H54 (cell line): ENCODE measurements around the gene ADAMTSL2.

Source experiments
- DNase-seq: peaks from one replicate; pipeline ENCODE4 v3.0.0; 2011; ENCODE audit warnings: low spot score, mixed read lengths; ENCODE audit not compliant: insufficient read length
- FAIRE-seq: peaks from 3 replicates; lab custom pipeline; 2011; peaks lifted over from hg19 to GRCh38; lab: Jason Lieb, UNC
- POLR2A ChIP-seq: IDR thresholded peaks from 2 replicates; pipeline ENCODE4 v1.6.1; 2011; ENCODE audit warnings: low read depth, mild to moderate bottlenecking, low read length

The ADAMTSL2 gene

DNA sequence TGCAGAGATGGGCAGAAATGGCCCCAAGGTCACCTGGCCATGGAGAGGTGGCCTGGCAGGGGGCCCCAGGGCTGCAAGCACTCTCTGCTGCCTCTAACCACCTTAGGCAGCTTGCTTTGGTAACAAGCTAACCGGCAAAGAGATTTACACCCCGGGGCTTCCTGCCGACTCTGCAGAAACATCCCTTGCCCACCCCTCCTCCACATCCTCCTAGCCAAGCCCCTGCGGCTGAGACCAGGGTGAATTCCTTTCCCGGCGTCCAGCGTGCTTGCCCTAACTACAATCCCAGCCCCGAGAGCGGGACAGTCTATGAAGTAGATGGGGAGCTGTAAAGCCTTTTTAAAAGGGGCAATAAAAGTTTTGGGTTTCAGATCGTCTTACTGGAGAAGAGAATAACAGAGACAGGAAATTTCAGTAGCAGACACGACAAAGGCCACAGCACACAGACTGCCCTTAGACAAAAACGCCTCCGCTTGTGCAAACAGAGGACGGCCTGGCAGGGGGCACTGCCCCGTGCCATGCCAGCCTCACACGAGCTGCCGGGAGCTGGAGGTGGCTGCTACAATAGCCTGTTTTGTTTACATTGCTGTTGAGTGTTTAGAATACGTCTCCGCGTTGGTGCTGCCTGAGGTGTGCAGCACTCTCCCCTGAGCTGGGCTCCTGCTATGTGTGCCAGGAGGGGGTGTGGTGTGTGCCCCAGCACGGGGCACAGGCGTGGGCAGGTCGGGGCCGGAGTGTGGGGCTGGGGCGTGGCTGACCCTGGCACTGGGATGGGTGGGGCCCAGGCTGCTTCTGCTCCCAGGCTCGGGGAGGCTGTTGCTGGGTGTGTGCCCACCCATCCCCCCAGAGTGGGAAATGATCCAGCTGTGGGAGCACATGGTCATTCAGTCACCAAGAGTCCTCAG lies 25.1 kb upstream of the ADAMTSL2 start:
- FAIRE-seq = no peak
- no peak for DNase-seq

DNA sequence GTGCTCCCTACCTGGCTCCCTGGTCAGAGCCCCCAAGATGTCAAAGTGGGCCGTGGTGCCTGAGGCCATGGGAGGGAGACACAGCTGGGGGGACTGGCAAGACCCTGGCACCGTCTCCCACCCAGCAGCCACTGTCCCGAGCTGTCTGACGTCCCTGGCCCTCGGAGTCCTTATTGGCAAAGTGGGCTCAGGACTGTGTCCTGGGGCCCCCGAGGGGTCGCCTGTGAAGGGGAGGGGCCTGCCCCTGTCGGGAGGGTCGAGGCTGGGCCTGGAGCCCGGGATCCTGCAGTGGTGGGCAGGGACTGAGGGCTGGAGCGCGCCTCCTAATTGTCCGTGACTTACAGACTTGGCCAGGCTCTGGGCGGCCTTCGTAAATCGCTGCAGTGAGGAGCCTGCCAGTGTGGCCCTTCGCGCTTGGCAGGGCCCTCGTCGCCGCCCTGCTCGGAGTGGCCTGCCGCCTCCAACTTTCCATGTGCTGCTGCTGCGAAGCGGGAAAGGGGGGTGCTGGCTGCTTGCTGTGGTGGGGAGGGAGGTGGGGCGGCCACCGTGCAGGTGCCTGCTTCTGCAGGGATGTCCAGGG lies 23.5 kb upstream of the ADAMTSL2 start:
- DNase-seq (no peak), FAIRE-seq (no peak)
- TF ChIP-seq POLR2A = no peak

More for the DNA sequence above, 25.1 kb upstream of the ADAMTSL2 start:
- TF ChIP-seq POLR2A = no peak

DNA sequence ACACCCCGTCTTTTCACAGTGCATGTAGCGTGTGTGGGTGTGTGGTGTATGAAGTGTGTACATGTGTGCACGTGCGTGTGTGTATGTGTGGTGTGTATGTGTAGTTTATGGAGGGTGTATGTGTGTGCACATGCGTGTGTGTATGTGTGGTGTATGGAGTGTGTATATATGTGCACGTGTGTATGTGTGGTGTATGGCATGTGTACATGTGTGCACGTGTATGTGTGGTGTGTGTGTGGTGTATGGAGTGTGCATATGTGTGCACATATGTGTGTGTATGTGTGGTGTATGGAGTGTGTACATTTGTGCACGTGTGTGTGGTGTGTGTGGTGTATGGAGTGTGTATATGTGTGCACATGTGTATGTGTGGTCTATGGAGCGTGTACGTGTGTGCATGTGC lies 22.9 kb upstream of the ADAMTSL2 start:
- DNase-seq (no peak), FAIRE-seq (no peak)
- no peak for TF ChIP-seq POLR2A

GRCh38 chr9:133512253-133513213 lies 22.0 kb upstream of the ADAMTSL2 start:
- FAIRE-seq = no peak
- no peak for DNase-seq
- no peak for TF ChIP-seq POLR2A

DNA sequence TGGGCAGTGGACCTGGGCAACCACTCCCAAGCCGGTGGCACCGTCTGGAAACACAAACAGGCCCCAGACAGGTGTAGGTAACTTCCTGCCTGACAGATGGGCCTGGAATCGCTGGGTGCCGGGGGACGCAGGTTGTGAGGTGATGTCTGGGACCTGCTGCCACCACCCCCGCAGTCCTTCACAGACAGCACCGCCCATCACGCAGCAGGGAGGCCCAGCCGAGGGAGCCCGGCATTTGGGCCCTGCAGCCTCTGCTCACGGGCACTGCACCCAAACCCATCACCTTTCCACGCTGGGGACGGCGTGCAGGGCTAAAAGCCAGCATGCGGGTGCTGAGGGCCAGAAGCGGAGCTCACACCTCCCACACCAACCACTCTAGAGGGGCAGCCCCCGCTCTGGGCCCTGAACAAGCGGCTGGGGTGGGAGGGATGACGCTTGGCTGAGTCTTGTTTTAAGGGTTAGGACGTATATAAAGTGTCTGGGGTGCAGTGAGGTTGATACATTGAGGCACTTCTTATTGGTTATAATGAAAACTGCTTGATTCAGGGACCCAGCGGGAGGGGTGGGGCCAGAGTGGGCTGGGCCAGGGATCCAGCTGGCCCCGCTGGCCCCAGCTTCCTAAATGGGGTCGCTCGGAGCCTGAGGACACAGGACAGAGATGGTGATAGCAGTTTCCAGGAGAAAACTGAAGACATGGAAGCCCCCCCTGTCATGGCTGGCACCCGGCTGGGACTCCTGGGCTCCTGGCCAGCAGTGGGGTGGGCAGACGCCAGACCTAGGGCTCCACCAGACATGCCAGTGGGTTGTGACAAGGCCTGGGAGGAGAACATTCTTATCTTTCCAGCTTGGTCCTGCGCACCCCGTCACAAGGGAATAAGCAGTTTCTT lies 21.0 kb upstream of the ADAMTSL2 start:
- FAIRE-seq (no peak), DNase-seq (no peak)
- TF ChIP-seq POLR2A = no peak

DNA sequence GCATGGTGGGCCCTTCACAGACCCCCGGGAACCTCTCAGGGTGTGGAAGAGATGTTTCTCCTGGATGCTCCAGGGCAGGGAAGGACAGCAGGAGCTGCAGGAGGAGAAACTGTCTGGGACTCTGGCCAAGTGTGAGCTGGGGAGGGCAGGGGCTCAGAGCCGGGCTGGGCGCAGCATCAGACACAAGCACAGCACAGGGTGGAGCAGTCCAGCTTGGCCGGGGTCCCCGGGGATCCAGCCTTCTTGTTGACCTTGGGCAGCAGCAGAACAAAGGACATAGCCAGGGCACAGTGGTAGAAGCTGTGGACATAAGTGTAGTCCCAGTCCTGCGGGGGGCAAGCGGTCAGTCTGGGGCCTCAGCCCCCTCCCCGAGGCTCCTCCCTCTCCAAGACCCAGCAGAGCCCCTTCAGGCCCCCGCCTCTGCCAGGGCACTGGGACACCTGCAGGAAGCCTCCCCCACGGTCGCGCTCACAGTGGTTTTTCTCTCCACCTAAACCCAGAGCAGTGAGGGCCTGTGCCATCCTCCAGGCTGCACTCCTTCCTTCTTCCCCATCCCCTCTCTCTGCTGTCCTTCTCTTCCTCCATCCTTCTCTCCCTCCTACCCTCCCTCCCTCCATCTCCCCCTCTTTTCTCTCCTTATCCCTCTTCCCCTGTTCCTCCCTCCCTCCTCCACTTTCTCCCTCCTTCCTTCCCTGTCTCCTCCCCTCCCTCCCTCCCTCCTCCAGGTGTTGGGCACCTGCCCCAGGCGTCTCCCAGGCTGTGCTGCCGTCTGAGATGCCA lies 19.9 kb upstream of the ADAMTSL2 start:
- FAIRE-seq (no peak), DNase-seq (no peak)
- no peak for TF ChIP-seq POLR2A

DNA sequence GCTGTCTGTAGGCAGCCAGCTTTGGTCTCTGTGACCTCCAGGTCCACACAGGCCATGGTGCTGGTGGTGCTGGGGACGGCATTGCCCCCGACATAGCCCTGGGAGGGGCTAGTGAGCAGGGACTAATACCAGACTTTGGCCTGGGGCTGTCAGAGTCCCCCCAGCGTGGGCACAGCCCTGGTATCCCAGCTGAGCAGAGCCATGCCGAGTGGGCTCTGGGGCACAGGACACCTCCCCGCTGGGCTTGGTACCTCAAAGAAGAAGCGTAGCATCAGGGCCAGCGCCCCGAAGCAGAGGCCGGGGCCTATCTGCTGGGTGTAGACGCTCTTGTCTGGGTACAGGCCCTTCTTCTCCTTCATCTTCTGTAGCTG lies 19.3 kb upstream of the ADAMTSL2 start:
- DNase-seq (no peak), FAIRE-seq (no peak)
- no peak for TF ChIP-seq POLR2A

DNA sequence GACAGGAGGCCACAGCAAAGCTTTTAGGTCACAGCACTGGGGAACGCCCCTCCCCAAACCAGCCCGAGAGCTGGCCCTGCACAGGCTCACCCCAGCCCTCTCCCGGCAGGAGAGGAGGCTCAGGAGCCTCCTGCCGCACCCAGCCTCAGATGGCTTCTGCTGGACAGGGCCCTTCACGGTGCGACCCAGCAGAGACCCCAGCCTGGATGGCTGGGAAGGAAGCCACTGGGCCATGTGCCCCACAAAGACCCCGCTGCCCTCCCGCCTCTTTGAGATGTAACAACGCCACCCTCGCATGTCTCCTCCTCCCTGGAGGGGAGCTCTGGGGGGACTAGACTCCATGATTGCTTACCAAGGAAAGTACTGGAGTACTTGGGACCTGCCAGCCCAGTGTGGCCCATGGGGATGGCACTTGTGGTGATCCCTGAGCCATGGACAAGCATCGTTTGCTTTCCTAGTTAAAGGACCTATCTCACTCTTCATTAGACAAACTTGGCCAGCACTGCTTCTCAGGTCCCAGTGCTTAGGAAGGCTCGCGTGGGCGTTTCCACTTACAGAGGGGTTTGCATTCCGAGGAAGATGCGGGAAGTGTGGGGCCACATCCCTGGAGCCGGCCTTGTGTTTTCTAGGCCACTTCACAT lies 18.8 kb upstream of the ADAMTSL2 start:
- no peak for TF ChIP-seq POLR2A
- DNase-seq = no peak
- no peak for FAIRE-seq

- FAIRE-seq = no peak
Measured at GRCh38 chr9:133516256-133516960, 18.1 kb upstream of the ADAMTSL2 start.

DNA sequence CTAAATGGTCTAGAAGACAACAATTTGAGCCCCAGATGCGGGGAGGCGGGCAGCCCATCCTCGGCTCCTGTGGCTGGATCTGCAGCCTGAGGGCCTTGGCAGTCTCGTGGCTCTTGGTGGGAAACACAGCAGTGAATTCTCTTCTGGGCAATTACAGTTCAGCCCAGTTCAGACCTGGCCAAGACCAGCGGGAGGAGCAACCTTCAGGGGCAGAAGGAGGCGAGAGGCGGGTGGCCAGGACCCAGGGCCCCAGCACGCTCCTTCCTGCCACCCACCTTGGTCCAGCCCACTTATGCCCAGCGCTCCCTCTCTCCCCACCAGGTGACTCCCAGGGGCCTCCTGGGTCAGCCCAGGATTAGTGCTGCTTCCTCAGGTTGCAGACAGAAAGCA lies 17.5 kb upstream of the ADAMTSL2 start:
- FAIRE-seq (no peak), DNase-seq (no peak)

More at GRCh38 chr9:133516256-133516960, 18.1 kb upstream of the ADAMTSL2 start:
- no peak for TF ChIP-seq POLR2A
- no peak for DNase-seq

DNA sequence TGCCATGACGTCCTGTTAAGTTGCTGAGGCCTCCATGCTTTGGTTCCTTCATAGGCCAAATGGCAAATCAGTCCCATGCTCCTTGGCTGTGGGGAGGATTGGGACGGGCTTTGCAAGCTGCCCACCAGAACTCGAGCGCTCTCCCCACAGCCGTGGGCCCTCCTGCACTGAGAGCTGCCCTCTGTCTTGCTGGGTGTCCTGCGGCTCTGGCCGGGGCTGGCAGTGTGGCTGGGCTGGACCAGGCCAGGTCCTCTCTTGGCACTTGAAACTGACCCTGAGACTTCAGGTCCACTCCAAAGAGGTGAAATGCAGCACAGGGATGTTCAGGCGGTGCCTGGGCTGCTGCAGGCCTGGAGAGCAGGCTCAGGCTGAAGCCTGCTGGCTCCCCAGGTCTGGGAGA lies 16.8 kb upstream of the ADAMTSL2 start:
- no peak for TF ChIP-seq POLR2A
- FAIRE-seq (no peak), DNase-seq (no peak)

More for the DNA sequence above, 17.5 kb upstream of the ADAMTSL2 start:
- no peak for TF ChIP-seq POLR2A
